Spleen (tissue), 11 donors: ENCODE results near the gene COL23A1. TPM values are rescaled to one million over a fixed set of nuclear protein-coding genes. Genes with fewer than 3 reads are reported as not detected.

Source experiments
- DNase-seq: peaks from one replicate; pipeline ENCODE4 v3.0.0-alpha.2; 2020
- H3K27ac ChIP-seq, 8 donors: fragments of 200-600 bp; sonication (generic) in 7 of 8; 1 replicate in 4 of 8; 2 replicates in 4 of 8; pipeline versions ENCODE4 v1.5.0 to v1.8.0; 2016 to 2021; ENCODE audit warnings: inconsistent platforms in 4 of 8, mild to moderate bottlenecking in 4 of 8, moderate library complexity in 1 of 8
- H3K27me3 ChIP-seq, 7 donors: fragments of 200-600 bp; sonication (generic) in 6 of 7; replicated peaks in 1 of 7; 1 replicate in 4 of 7; 2 replicates in 3 of 7; pipeline versions ENCODE4 v1.5.0 to v1.8.0; 2016 to 2021; ENCODE audit warnings: inconsistent platforms in 3 of 7, mild to moderate bottlenecking in 1 of 7
- H3K36me3 ChIP-seq, 6 donors: fragments of 200-600 bp; sonication (generic) in 5 of 6; 1 replicate in 4 of 6; 2 replicates in 2 of 6; pipeline versions ENCODE4 v1.5.0 to v1.8.0; 2016 to 2021; ENCODE audit warnings: inconsistent platforms in 2 of 6
- H3K4me1 ChIP-seq, 6 donors: fragments of 200-600 bp; sonication (generic) in 5 of 6; 1 replicate in 3 of 6; 2 replicates in 3 of 6; pipeline versions ENCODE4 v1.5.0 to v1.8.0; 2016 to 2021; ENCODE audit warnings: inconsistent platforms in 3 of 6
- H3K4me3 ChIP-seq, 8 donors: fragments of 200-600 bp; sonication (generic) in 7 of 8; 1 replicate in 4 of 8; 2 replicates in 4 of 8; pipeline versions ENCODE4 v1.5.0 to v1.8.0; 2016 to 2021; ENCODE audit warnings: inconsistent platforms in 4 of 8, mild to moderate bottlenecking in 4 of 8, moderate library complexity in 2 of 8
- H3K9me3 ChIP-seq, 8 donors: fragments of 200-600 bp; sonication (generic) in 7 of 8; 1 replicate in 4 of 8; 2 replicates in 4 of 8; pipeline versions ENCODE4 v1.5.0 to v1.8.0; 2016 to 2021; ENCODE audit warnings: inconsistent platforms in 4 of 8
- POLR2A ChIP-seq, 3 donors: fragments of 450-650 bp; IDR thresholded peaks; one replicate each; pipeline ENCODE4 v1.5.1; 2017; ENCODE audit warnings: antibody characterized with exemption in 3 of 3, mild to moderate bottlenecking in 1 of 3
- POLR2AphosphoS5 ChIP-seq, 3 donors: sonication (generic); formaldehyde crosslinking; IDR thresholded peaks; one replicate each; pipeline ENCODE4 v1.5.1; 2017; ENCODE audit warnings: antibody characterized with exemption in 3 of 3
- WGBS, 5 donors: extraction: QIAGEN DNeasy Blood & Tissue Kit in 3 of 5; methylation state at CpG; one replicate each; pipeline versions ENCODE4 v1.1.5 to v1.1.7; 2013 to 2018; 5-methylcytosine and 5-hydroxymethylcytosine counted together
- intact Hi-C: fragments of 100-400 bp; cut with DNase I; formaldehyde crosslinking; loops from one replicate; pipeline ENCODE4 v1.15.0; 2023; ENCODE audit warnings: low total_unique reads
- polyA plus RNA-seq, 3 donors: library from polyadenylated mRNA; stranded (reverse); fragments of 200-250 nt; gene quantifications; one replicate each; pipeline ENCODE4 v1.2.1, GENCODE V29; 2013
- total RNA-seq, 7 donors: library from RNA; depleted of rRNA in 3 of 7; stranded (reverse); fragments of >200 nt in 3 of 7; fragmentation: NEBNext Ultra II Directional in 4 of 7; extraction: Animal tissue kit (Norgen Biotek cat#: 25700) in 4 of 7; gene quantifications; one replicate each; pipeline versions ENCODE4 v1.1.0 to v1.2.1, GENCODE V29; 2016 to 2021
- TF ChIP-seq, protein P1 (sequence below), 11 experiments: fragments of 200-600 bp in 7 of 11; fragments of 450-650 bp in 4 of 11; sonication (generic) in 4 of 11; IDR thresholded peaks in 8 of 11; conservative IDR thresholded peaks in 3 of 11; 1 replicate in 7 of 11; 2 replicates in 4 of 11; pipeline versions ENCODE4 v1.4.0 to v1.8.0; 2016 to 2021; ENCODE audit warnings: antibody characterized with exemption in 11 of 11, inconsistent platforms in 4 of 11, mild to moderate bottlenecking in 1 of 11
- donor health status: healthy with polysubstance abuse.
- donor health status: DM: no; HTN: no; CAD: no; lungs with moderate emphysema.
- donor health status: DM: no; HTN: no; CAD: no.
- donor health status: Bipolar disorder and iron deficiency.
- donor health status: healthy.
- donor health status: DM: no; HTN: no; CAD: no.
- donor health status: DM: yes; HTN: yes; CAD: no.

The COL23A1 gene
- total and polyA plus RNA-seq, 10 donors: 0.63 to 3.8 (median 1.9) TPM

- H3K4me3 ChIP-seq: no peak overlapping the region
- TF ChIP-seq, protein P1, sequence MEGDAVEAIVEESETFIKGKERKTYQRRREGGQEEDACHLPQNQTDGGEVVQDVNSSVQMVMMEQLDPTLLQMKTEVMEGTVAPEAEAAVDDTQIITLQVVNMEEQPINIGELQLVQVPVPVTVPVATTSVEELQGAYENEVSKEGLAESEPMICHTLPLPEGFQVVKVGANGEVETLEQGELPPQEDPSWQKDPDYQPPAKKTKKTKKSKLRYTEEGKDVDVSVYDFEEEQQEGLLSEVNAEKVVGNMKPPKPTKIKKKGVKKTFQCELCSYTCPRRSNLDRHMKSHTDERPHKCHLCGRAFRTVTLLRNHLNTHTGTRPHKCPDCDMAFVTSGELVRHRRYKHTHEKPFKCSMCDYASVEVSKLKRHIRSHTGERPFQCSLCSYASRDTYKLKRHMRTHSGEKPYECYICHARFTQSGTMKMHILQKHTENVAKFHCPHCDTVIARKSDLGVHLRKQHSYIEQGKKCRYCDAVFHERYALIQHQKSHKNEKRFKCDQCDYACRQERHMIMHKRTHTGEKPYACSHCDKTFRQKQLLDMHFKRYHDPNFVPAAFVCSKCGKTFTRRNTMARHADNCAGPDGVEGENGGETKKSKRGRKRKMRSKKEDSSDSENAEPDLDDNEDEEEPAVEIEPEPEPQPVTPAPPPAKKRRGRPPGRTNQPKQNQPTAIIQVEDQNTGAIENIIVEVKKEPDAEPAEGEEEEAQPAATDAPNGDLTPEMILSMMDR (IDR thresholded peaks at IDR 0.05 in 8 of 11, conservative IDR thresholded peaks at IDR 0.05 in 3 of 11): no peak
- TF ChIP-seq POLR2A (IDR thresholded peaks at IDR 0.05) (no peak), POLR2AphosphoS5 (IDR thresholded peaks at IDR 0.05) (no peak)
- 86 to 92% (median 90%) methylated on average over 15 of the region's 15 CpGs for WGBS, 5 donors
- peaks cover 0 to 4% (median 0%) of the 10 kb centered on the region in 8 donors for H3K9me3 ChIP-seq
- H3K36me3 ChIP-seq: no peaks in the 10 kb centered on the region
- H3K4me1 ChIP-seq: peaks cover 0 to 4% (median 0%) of the 10 kb centered on the region in 6 donors
- intact Hi-C loops: no loop called here
- no peak overlapping the region for H3K27ac ChIP-seq
- H3K27me3 ChIP-seq: peaks cover 0 to 30% (median 0%) of the 10 kb centered on the region in 7 donors
- peak; percentile 52 for DNase-seq
These were observed 298.0 kb downstream of the COL23A1 start for GRCh38 chr5:178291969-178292825.

GRCh38 chr5:178291161-178291561 is 299.0 kb downstream of the COL23A1 start:
- H3K4me1 ChIP-seq: peaks cover 0 to 4% (median 0%) of the 10 kb centered on the region in 6 donors
- 59 to 78% (median 68%) methylated on average over 13 of the region's 13 CpGs for WGBS, 5 donors
- peak; percentile 67 for DNase-seq
- H3K4me3 ChIP-seq: no peak overlapping the region
- H3K27ac ChIP-seq: no peak overlapping the region
- peaks cover 0 to 4% (median 0%) of the 10 kb centered on the region in 8 donors for H3K9me3 ChIP-seq
- H3K36me3 ChIP-seq: no peaks in the 10 kb centered on the region
- intact Hi-C loops: no loop called here
- H3K27me3 ChIP-seq: peaks cover 0 to 38% (median 0%) of the 10 kb centered on the region in 7 donors
- TF ChIP-seq POLR2A (IDR thresholded peaks at IDR 0.05): no peak
- TF ChIP-seq POLR2AphosphoS5 (IDR thresholded peaks at IDR 0.05): peak in 2 of 3 donors; percentile 15 to 63
- TF ChIP-seq, protein P1 (IDR thresholded peaks at IDR 0.05 in 8 of 11, conservative IDR thresholded peaks at IDR 0.05 in 3 of 11): no peak

- DNase-seq: peak; percentile 47
- Histone ChIP-seq H3K9me3 (peaks cover 0 to under 1% (median 0%) of the 10 kb centered on the region in 8 donors), H3K4me3 (no peak overlapping the region), H3K27me3 (peaks cover 0 to 38% (median 0%) of the 10 kb centered on the region in 7 donors), H3K36me3 (no peaks in the 10 kb centered on the region), H3K27ac (no peak overlapping the region), H3K4me1 (peaks cover 0 to 4% (median 0%) of the 10 kb centered on the region in 6 donors)
- intact Hi-C loops: no loop called here
- TF ChIP-seq POLR2A (IDR thresholded peaks at IDR 0.05): no peak
- TF ChIP-seq, protein P1 (IDR thresholded peaks at IDR 0.05 in 8 of 11, conservative IDR thresholded peaks at IDR 0.05 in 3 of 11): no peak
- no peak for TF ChIP-seq POLR2AphosphoS5 (IDR thresholded peaks at IDR 0.05)
- 82 to 97% (median 91%) methylated on average over 4 to 7 of the region's 7 CpGs for WGBS, 5 donors
These were observed 299.8 kb downstream of the COL23A1 start for GRCh38 chr5:178290376-178290775.

DNA sequence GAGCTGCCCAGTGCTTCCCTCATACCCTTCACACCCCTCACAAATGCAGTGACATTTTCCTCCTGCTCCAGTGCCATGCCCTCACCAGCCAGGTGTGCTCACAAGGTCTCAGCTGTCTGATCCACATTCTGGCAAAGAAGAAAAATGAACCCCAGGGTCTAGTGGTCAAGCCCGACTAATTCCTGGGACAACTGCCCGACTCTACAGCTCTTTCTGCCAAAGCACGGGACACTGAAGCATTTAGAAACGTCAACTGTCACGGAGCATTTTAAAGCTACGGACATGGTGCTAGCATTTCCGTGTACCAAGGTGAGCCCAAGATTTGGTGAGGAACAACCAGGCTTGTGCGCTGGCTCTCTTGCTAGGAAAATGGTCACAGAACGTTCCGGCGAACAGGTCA is 300.8 kb downstream of the COL23A1 start:
- no peaks in the 10 kb centered on the region for H3K36me3 ChIP-seq
- peaks cover 0 to 2% (median under 1%) of the 10 kb centered on the region in 8 donors for H3K9me3 ChIP-seq
- intact Hi-C loops: no loop called here
- peaks cover 0 to 38% (median 0%) of the 10 kb centered on the region in 7 donors for H3K27me3 ChIP-seq
- no peak overlapping the region for H3K27ac ChIP-seq
- no peak overlapping the region for H3K4me3 ChIP-seq
- DNase-seq: peak; percentile 27
- peaks cover 0 to 4% (median 0%) of the 10 kb centered on the region in 6 donors for H3K4me1 ChIP-seq
- WGBS, 5 donors: 78 to 90% (median 82%) methylated on average over 11 of the region's 11 CpGs
- TF ChIP-seq POLR2AphosphoS5 (IDR thresholded peaks at IDR 0.05): no peak
- TF ChIP-seq POLR2A (IDR thresholded peaks at IDR 0.05): no peak
- TF ChIP-seq, protein P1 (IDR thresholded peaks at IDR 0.05 in 8 of 11, conservative IDR thresholded peaks at IDR 0.05 in 3 of 11): no peak
